CD8-positive, alpha-beta memory T cell (primary cell): Measurements from ENCODE around the gene SPACA6. TPM values are rescaled to one million over a fixed set of nuclear protein-coding genes. Genes with fewer than 3 reads are reported as not detected.

ENCODE experiments used
- CTCF ChIA-PET: fragments of 350-600 bp; sonication (Branson Sonifier 250); formaldehyde crosslinking; loops from one replicate; lab custom pipeline; 2021; ENCODE audit warnings: antibody characterized with exemption; lab: Charles Lee
- POLR2A ChIA-PET: fragments of 350-600 bp; sonication (Branson Sonifier 250); formaldehyde crosslinking; loops from one replicate; lab custom pipeline; 2021; ENCODE audit warnings: antibody characterized with exemption; lab: Charles Lee
- DNase-seq, 5 donors: peaks; one replicate each; pipeline versions ENCODE4 v3.0.0 to v3.0.0-alpha.2; 2020 to 2022; ENCODE audit warnings: mixed read lengths in 1 of 5
- H3K27ac ChIP-seq: one replicate; pipeline ENCODE4 v1.7.0; 2013; ENCODE audit warnings: low read depth, mild to moderate bottlenecking, low read length, moderate library complexity
- H3K27me3 ChIP-seq: 2 replicates; pipeline ENCODE4 v1.7.0; 2013; ENCODE audit warnings: low read length, mild to moderate bottlenecking; ENCODE audit not compliant: insufficient read depth, poor library complexity, severe bottlenecking
- H3K36me3 ChIP-seq: 2 replicates; pipeline ENCODE4 v1.7.0; 2013; ENCODE audit warnings: mild to moderate bottlenecking, low read length, moderate library complexity; ENCODE audit not compliant: insufficient read depth
- H3K4me1 ChIP-seq: 2 replicates; pipeline ENCODE4 v1.7.0; 2013; ENCODE audit warnings: mild to moderate bottlenecking, low read length, moderate library complexity; ENCODE audit not compliant: insufficient read depth
- H3K4me3 ChIP-seq: 2 replicates; pipeline ENCODE4 v1.7.0; 2013; ENCODE audit warnings: mild to moderate bottlenecking, low read length
- H3K9me3 ChIP-seq: 2 replicates; pipeline ENCODE4 v1.7.0; 2013; ENCODE audit warnings: mild to moderate bottlenecking, low read length
- H3K27ac Mint-ChIP-seq, 8 donors: one replicate each; pipeline ENCODE4 v1.8.0; 2020 to 2021; ENCODE audit warnings: mixed read lengths in 8 of 8, mild to moderate bottlenecking in 6 of 8, inconsistent platforms in 3 of 8, moderate library complexity in 3 of 8
- H3K27me3 Mint-ChIP-seq, 2 donors: one replicate each; pipeline ENCODE4 v1.8.0; 2020 to 2021; ENCODE audit warnings: mixed read lengths in 2 of 2, mild to moderate bottlenecking in 1 of 2, moderate library complexity in 1 of 2
- H3K36me3 Mint-ChIP-seq, 3 donors: one replicate each; pipeline ENCODE4 v1.8.0; 2020 to 2021; ENCODE audit warnings: mixed read lengths in 3 of 3, inconsistent platforms in 1 of 3, mild to moderate bottlenecking in 1 of 3
- H3K4me1 Mint-ChIP-seq, 3 donors: one replicate each; pipeline ENCODE4 v1.8.0; 2020 to 2021; ENCODE audit warnings: mixed read lengths in 3 of 3, inconsistent platforms in 1 of 3, mild to moderate bottlenecking in 1 of 3
- H3K4me3 Mint-ChIP-seq, 7 donors: one replicate each; pipeline ENCODE4 v1.8.0; 2020 to 2021; ENCODE audit warnings: mixed read lengths in 7 of 7, mild to moderate bottlenecking in 6 of 7, moderate library complexity in 4 of 7, inconsistent platforms in 2 of 7
- H3K9me3 Mint-ChIP-seq, 5 donors: one replicate each; pipeline ENCODE4 v1.8.0; 2020 to 2022; ENCODE audit warnings: mixed read lengths in 5 of 5, mild to moderate bottlenecking in 3 of 5, moderate library complexity in 2 of 5, inconsistent platforms in 1 of 5
- polyA plus RNA-seq: library from polyadenylated mRNA; unstranded; fragments of 300-500 nt; fragmentation: Illumina TruSeq; gene quantifications from one replicate; pipeline ENCODE4 v1.2.3, GENCODE V29; 2021
- total RNA-seq, 2 experiments: library from RNA; stranded (reverse); gene quantifications; one replicate each; pipeline ENCODE4 v1.2.3, GENCODE V29; 2021

Gene SPACA6
- total and polyA plus RNA-seq, 3 experiments from 2014 or later = 2.2 to 3.3 (median 3.1) TPM

DNA sequence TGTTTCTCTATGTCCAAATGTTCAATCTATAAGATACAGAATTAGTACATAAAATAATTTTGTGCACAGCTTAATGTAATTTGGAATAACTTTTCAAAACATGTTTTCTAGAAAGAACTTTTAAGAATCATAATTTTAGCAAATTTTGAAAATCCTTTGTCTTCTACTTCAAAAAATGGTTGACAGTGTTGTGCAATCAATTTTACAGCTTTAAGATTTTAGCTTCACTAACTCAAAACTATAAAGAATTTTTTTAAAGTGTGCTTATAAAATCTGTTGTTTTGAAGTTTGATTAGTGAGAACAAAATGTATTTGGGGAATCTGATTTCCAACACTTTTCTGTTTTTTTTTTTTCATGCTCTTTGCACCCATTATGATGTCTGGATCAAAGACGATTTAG is 12.7 kb upstream of the SPACA6 start:
- Mint-ChIP-seq H3K27ac (no peak overlapping the region), H3K36me3 (peaks cover 0 to 7% (median 0%) of the 10 kb centered on the region in 3 donors)

DNA sequence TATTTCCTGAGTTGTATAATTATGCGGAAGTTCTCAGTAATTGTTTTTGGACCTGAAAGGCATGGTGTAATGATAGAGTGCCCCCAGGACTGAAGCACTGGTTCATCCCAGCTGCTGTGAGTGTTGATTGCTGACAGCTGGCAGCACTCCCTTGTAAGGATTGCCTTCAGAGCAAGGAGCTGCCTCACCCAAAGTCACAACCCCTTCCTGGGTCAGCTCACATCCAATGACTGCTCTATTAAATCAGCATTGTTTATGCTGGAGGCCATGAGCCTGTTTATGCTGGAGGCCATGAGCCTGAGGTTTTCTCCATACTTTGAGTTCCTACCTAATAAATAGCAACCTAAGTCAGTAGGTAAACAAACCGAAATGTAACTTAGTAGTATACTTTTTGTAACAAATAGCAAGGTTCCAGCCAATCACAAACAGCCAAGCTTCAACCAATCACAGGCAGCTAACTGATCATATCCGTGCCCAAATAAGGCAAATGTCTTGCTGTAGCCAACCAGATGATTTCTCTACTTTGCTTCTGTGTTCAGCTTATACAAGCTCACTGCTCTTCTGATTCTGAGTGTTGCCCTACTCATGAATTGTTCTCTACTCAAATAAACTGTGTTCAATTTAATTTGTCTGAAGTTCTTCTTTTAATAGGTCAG is 11.7 kb upstream of the SPACA6 start:
- ChIA-PET POLR2A (no interaction called here), CTCF (no interaction called here)
- Mint-ChIP-seq H3K27me3 (peaks cover 29 to 46% of the 10 kb centered on the region in 2 donors), H3K4me3 (peak overlapping the region in 1 of 7 donors; percentile 56), H3K36me3 (peaks cover 0 to 7% (median 0%) of the 10 kb centered on the region in 3 donors), H3K27ac (no peak overlapping the region), H3K9me3 (peaks cover 5 to 20% (median 7%) of the 10 kb centered on the region in 5 donors), H3K4me1 (peaks cover 3 to 8% (median 5%) of the 10 kb centered on the region in 3 donors)
- peaks cover 11% of the 10 kb centered on the region for H3K4me1 ChIP-seq
- H3K27ac ChIP-seq = no peak overlapping the region
- H3K4me3 ChIP-seq = no peak overlapping the region
- no peaks in the 10 kb centered on the region for H3K36me3 ChIP-seq
- no peak for DNase-seq
- H3K9me3 ChIP-seq = no peaks in the 10 kb centered on the region
- H3K27me3 ChIP-seq = no peaks in the 10 kb centered on the region

More for the DNA sequence above, 12.7 kb upstream of the SPACA6 start:
- Histone ChIP-seq H3K9me3 (no peaks in the 10 kb centered on the region), H3K4me1 (peaks cover 11% of the 10 kb centered on the region), H3K27ac (no peak overlapping the region), H3K4me3 (no peak overlapping the region), H3K27me3 (no peaks in the 10 kb centered on the region), H3K36me3 (no peaks in the 10 kb centered on the region)
- peaks cover 5 to 16% (median 9%) of the 10 kb centered on the region in 5 donors for H3K9me3 Mint-ChIP-seq
- no peak overlapping the region for H3K4me3 Mint-ChIP-seq
- no peak for DNase-seq
- H3K27me3 Mint-ChIP-seq = peaks cover 25 to 42% of the 10 kb centered on the region in 2 donors
- ChIA-PET CTCF (no interaction called here), POLR2A (no interaction called here)
- H3K4me1 Mint-ChIP-seq = peaks cover 3 to 10% (median 8%) of the 10 kb centered on the region in 3 donors

DNA sequence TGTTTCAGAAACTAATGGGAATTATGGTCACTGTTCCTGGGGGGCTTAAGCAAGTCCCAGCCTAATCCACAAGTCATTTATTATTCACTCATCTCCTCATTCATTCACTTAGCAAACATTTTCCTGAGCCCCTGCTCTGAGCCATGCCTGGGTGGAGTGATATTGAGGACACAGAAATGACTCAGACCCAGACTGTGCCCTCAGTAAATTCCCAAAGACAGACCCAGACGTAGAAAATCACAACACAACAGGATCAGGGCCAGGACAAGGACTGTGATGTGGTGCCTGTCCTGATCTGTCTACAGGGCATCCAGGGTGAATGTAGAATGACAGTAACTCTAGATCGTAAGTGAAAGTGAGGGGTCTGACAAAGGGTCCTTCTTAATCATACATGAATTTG is 7.0 kb upstream of the SPACA6 start:
- Histone ChIP-seq H3K4me3 (no peak overlapping the region), H3K9me3 (no peaks in the 10 kb centered on the region), H3K36me3 (no peaks in the 10 kb centered on the region), H3K4me1 (peaks cover 2% of the 10 kb centered on the region), H3K27ac (no peak overlapping the region), H3K27me3 (peaks cover 5% of the 10 kb centered on the region)
- no peak for DNase-seq
- peaks cover 4 to 20% (median 6%) of the 10 kb centered on the region in 5 donors for H3K9me3 Mint-ChIP-seq
- H3K27ac Mint-ChIP-seq = no peak overlapping the region
- H3K4me3 Mint-ChIP-seq = no peak overlapping the region
- peaks cover 6 to 19% (median 9%) of the 10 kb centered on the region in 3 donors for H3K4me1 Mint-ChIP-seq
- peaks cover 33 to 42% of the 10 kb centered on the region in 2 donors for H3K27me3 Mint-ChIP-seq
- ChIA-PET POLR2A (no interaction called here), CTCF (no interaction called here)
- peaks cover 0 to 7% (median 0%) of the 10 kb centered on the region in 3 donors for H3K36me3 Mint-ChIP-seq

DNA sequence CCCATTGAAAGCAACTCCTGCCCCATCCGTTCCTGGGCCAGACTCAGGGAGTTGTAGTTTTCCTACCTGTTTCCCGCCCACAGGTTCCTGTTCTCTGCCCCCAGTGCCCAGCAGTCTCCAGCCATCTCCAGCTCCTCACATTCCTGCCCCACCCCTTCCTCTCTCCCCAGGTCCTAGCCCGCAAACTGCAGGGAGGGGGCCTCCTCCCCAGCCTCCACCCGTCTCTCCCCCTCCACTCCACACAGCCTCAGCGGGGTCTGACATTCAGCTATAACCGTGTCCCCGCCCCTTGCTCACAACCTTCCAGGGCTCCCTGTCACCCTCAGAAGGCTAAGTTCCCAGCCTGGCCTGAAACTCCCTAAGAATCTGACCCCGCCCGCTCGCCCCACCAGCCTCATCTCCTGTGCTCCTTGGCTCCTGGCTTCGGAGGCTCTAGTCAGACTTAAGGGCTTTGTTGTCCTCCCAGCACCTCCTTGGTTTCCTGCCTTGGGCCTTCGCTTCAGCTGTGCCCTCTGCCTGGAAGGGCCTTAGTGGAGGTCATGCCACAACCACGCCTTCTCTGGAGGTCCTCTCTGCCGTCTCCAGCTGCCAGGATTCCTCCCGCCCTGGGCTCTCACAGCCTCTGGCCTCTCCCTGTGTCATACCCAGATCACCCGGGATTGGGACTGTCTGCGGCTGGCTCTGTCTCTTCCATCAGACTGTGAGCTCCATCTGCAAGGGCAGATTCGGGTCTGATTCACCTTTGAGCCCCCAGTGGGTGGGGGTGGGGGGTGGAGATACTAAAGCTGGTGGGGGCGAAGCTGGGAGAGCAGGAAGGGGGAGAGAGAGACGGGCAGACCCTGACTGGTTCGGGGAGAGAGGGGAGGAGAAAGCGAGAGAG is 5.1 kb upstream of the SPACA6 start:
- H3K36me3 ChIP-seq = no peaks in the 10 kb centered on the region
- peak overlapping the region; percentile 54 for H3K27ac ChIP-seq
- Mint-ChIP-seq H3K36me3 (peaks cover 0 to 7% (median 0%) of the 10 kb centered on the region in 3 donors), H3K4me3 (peak overlapping the region; percentile 73 to 91 (median 79)), H3K9me3 (peaks cover 4 to 20% (median 6%) of the 10 kb centered on the region in 5 donors), H3K27me3 (peaks cover 30 to 33% of the 10 kb centered on the region in 2 donors), H3K27ac (peak overlapping the region in 5 of 8 donors; percentile 62 to 90 (median 80)), H3K4me1 (peaks cover 6 to 22% (median 10%) of the 10 kb centered on the region in 3 donors)
- no peak for DNase-seq
- ChIA-PET POLR2A (interaction anchor here (0.7 kb wide), 1 partner anchor 16 kb away, joined by 3 read pairs; no protein-coding TSS in a partner anchor), CTCF (no interaction called here)
- H3K27me3 ChIP-seq = peaks cover 5% of the 10 kb centered on the region
- no peaks in the 10 kb centered on the region for H3K9me3 ChIP-seq
- H3K4me1 ChIP-seq = peaks cover 5% of the 10 kb centered on the region
- no peak overlapping the region for H3K4me3 ChIP-seq

DNA sequence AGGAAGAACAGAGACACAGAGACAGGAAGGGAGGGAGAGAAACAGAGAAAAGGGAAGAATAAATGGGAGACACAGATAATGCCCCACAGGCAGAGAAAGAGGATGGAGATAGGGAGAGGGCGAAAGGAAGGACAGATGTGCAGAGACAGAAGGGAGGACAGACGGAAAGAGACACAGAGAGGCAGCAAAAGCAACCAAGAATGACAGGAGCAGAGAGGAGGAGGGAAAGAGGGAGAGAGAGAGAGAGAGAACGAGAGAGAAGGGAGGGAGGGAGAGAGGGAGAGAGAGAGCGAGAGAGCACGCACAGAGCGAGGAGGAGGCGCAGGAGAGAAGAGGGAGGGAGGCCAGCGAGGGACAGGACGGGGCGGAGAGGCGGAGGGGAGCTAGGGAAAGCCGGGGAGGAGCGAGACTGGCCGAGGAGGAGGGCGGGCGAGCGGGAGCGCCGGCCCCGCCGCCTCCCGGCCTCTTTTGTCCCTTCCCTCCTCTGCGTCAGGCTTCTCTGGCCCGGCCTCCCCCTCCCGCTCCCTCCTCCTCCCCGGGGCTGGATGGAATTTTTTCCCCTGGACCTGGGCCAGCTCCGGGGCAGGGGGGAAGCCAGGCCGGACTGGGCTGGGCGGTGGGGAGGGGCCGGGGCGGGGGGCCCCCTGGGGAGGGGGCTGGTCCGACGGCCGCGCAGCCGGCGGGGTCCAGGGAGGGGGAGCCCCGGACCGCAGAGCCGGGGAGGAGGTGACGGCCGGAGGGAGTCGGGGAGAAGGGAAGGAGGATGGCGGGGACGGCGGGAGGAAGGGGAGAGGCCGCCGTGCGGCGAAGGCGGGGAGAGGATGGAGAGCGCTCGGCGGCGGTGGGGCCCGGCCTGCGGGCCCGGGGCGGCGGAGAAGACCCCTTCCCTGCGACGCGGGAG is 4.2 kb upstream of the SPACA6 start:
- Histone ChIP-seq H3K4me3 (no peak overlapping the region), H3K4me1 (peaks cover 5% of the 10 kb centered on the region), H3K9me3 (no peaks in the 10 kb centered on the region), H3K27me3 (peaks cover 5% of the 10 kb centered on the region), H3K36me3 (no peaks in the 10 kb centered on the region), H3K27ac (peak overlapping the region; percentile 54)
- peak overlapping the region; percentile 73 to 91 (median 79) for H3K4me3 Mint-ChIP-seq
- H3K4me1 Mint-ChIP-seq = peaks cover 6 to 22% (median 10%) of the 10 kb centered on the region in 3 donors
- ChIA-PET POLR2A (interaction anchor here (0.7 kb wide), 1 partner anchor 15 kb away, joined by 3 read pairs; no protein-coding TSS in a partner anchor), CTCF (no interaction called here)
- H3K9me3 Mint-ChIP-seq = peaks cover 4 to 19% (median 6%) of the 10 kb centered on the region in 5 donors
- peaks cover 30 to 33% of the 10 kb centered on the region in 2 donors for H3K27me3 Mint-ChIP-seq
- DNase-seq = no peak
- H3K36me3 Mint-ChIP-seq = peaks cover 0 to 7% (median 0%) of the 10 kb centered on the region in 3 donors
- H3K27ac Mint-ChIP-seq = peak overlapping the region in 6 of 8 donors; percentile 3 to 90 (median 75)

DNA sequence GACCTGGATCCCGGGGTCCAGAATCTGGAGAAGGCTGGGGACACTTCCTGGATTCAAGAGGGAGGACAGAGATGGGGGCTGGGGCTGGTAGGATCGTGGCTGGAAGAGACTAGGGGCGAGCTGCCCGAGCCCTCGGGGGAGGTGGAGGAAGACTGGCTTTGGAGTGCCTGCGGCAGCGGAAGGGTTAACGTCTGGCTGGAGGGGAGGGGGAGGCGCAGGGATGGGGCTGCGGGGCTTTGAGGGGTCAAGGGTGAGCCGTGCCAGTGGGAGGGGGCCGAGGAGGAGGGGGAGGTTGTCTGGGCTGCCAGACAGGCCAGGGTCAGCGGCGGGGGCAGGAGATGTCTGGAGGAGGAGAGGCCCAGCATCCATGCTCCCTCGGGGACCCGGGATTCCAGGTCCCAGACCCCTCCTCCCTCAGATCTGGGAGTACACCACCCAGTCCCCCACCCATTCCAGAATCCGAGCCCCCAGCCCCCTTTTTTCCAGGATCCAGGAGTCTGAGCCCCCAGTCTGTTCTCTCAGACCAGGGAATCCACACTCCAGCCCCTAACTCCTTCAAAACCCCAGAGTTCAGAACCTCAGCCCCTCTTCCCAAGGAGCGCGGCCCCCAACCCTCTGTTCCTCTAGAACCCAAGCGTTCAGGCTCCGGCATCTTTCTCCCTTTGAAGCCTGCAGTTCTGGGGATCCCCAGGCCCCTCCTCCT is 3.2 kb upstream of the SPACA6 start:
- Histone ChIP-seq H3K4me3 (peak overlapping the region; percentile 80), H3K27ac (peak overlapping the region; percentile 79), H3K4me1 (peaks cover 5% of the 10 kb centered on the region), H3K36me3 (no peaks in the 10 kb centered on the region), H3K27me3 (peaks cover 5% of the 10 kb centered on the region), H3K9me3 (no peaks in the 10 kb centered on the region)
- Mint-ChIP-seq H3K27me3 (peaks cover 27 to 28% of the 10 kb centered on the region in 2 donors), H3K9me3 (peaks cover 2 to 10% (median 4%) of the 10 kb centered on the region in 5 donors), H3K4me3 (peak overlapping the region; percentile 76 to 90 (median 81)), H3K36me3 (peaks cover 0 to 3% (median 0%) of the 10 kb centered on the region in 3 donors), H3K27ac (peak overlapping the region; percentile 47 to 94 (median 84)), H3K4me1 (peaks cover 6 to 22% (median 10%) of the 10 kb centered on the region in 3 donors)
- DNase-seq = no peak
- POLR2A ChIA-PET = no interaction called here
- CTCF ChIA-PET = no interaction called here
